GM19452 (cell line): ENCODE data around the gene FHDC1.

Experiments
- ATAC-seq: cut with Tn5 transposase; IDR thresholded peaks from one replicate; pipeline ENCODE4 v1.9.1; 2021; ENCODE audit not compliant: unreplicated experiment

FHDC1 gene

GRCh38 chr4:152936446-152937335, 568 bp downstream of the FHDC1 start:
- ATAC-seq = no peak

DNA sequence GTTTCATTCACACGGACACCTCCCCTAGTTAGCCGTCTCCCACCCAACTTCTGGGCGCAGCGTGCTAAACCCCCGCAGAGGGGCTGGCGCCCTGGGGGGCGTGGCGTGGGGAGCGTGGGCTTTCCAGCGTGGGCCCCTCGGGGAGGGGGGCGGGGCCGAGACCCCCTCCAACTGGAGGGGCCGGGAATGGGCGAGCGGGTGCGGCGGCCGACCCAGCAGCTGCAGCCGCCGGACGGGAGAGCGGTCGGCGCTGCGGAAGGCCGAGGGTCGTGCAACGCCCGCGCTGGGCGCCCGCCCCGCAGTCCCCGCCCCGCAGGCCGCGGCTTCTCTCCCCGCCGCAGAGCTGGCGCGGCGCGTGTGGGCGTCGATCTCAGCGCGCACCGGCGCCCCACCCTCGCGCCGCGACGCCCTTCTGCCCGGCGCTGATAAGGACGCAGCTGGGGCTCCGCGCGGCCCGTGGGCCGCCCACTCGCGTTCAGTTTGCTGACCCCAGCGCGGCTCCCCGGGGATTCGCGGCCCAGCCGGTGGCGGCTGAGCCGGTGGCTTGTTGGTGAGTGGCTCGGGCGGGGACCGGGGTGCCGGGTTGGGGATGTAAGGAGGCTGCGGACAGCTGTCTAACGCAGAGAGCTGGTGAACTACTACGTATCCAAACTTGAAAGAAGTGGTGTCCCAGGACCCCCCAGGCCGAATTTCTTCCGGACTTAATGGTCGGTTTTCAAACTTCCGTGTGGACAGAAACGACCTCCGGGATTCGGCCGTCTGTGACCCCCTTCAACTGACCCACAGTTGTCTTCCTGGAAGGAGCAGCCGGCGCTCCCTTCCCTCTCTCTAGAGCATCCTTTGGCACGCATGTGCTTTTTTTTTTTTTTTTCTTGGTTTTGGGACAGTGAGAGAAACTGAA, 1.5 kb downstream of the FHDC1 start:
- no peak for ATAC-seq

- ATAC-seq = no peak
Observed at GRCh38 chr4:152938237-152938947, 2.3 kb downstream of the FHDC1 start.

DNA sequence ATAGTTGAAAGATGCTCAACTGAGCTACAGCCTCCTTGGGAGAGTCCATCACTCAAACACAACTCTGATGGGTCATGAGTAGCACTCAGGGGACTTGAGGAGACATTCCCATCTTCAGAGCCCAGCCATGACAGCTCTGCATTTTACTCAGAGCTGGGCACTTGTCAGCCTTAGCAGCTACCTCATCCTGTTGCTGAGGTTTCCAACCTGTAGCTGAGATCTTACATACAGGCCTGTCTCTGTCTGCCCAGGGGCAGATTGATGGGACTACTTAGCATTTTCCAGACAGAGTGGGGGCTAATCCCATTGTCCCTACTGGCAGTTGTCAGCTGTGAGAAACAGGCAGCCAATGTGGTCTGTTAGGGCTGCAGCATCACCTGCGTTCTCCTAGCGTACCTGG, 3.5 kb downstream of the FHDC1 start:
- ATAC-seq = no peak

GRCh38 chr4:152940461-152940860, 4.3 kb downstream of the FHDC1 start:
- no peak for ATAC-seq

- no peak for ATAC-seq
Observed at GRCh38 chr4:152941411-152941810, 5.3 kb downstream of the FHDC1 start.

GRCh38 chr4:152942346-152942745, 6.2 kb downstream of the FHDC1 start:
- no peak for ATAC-seq

GRCh38 chr4:152943672-152944071, 7.5 kb downstream of the FHDC1 start:
- ATAC-seq = no peak

DNA sequence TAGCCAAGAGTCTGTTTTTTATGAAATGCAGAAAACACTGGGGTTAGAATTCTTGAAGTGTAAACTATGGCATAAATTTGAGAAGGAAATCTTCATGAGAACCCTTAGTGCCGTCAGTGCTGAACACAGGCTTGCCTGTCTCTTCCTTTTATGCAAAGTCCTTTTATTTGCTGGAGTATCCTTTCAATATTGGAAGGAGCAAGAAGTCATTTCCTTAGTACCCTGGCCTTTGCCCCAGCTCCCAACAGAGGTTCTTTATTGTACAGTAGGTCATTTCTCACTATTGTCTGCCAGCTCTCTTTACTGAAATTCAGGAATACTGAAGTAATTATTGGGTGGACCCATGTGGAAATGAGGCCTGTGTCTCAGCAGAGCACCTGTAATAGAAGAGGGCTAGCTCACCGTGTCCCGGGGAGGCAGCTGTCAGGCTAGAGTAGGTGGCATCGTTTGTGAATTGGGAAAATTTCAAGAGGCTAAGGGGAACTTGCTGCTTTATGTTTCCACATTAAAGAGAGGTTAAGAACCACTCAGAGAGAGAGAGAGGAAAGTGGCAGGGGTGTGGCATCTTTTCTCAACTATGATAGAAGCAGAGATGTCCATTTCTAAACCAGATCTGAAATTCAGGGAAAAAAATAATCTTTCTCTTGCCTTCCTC, 8.7 kb downstream of the FHDC1 start:
- no peak for ATAC-seq

- no peak for ATAC-seq
Observed at GRCh38 chr4:152945639-152946038, 9.5 kb downstream of the FHDC1 start.

- no peak for ATAC-seq
Observed at GRCh38 chr4:152946446-152946845, 10.3 kb downstream of the FHDC1 start.

DNA sequence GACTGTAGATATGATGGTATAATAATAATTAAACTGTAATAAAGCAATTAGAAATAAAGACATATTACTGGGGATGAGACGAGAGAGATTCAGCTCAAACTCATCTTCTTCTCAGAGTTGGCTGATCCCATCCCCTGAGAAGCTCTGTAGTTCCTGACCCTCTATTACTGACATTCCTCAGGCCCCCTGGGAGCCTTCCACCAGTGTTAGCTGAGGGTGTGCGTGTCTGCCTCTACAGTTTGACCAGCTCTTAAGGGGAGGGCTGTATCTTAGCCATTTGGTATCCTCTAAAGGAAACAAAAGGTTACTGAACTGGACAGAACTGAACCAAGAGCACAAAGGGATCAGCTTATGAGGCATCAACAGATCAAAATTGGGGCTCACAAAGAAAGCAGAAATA, 11.2 kb downstream of the FHDC1 start:
- no peak for ATAC-seq

GRCh38 chr4:152949930-152950329, 13.8 kb downstream of the FHDC1 start:
- ATAC-seq = no peak

DNA sequence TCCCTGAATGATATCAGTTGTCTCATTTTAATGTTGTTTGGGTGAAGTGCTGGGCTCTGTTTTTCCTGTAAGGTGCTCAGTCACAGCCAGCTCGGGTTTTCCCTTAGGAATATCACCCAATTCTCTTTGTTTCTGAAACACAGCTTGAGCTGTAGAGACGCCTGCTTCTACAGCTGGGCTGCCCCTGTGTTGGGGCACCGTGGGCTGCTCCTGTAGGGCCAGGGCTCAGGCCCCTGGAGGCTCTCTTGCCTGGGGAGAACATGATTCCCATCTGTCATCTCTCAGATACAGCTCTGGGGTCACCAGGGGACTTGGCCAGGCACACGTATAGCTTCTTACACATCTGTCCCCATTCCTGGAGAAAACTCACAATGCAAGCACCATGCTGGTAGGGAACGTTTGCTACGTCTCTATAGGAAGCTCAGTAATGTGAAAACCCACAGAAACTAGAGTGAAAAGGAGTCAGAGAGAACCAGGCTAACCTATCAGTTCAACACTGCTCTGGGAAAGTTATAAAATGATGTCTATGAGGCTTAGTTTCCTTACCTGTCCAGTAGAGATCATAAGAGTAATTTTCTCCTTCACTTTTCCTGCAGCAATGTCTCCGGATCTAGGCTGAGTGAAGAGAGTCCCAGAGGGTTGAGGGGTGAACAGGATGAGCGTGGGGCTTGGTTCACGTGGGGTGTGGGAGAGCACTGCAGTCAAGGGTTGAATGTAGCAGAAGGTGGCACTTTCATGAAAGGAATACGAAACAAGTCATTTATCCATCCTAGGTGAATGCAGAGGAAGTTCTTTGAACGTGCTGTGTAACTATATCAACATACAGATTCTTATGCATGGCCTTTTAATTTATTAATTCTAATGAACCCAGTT, 14.5 kb downstream of the FHDC1 start:
- ATAC-seq = no peak

- ATAC-seq = no peak
Observed at GRCh38 chr4:152951348-152951747, 15.2 kb downstream of the FHDC1 start.

- no peak for ATAC-seq
Observed at GRCh38 chr4:152953514-152953913, 17.4 kb downstream of the FHDC1 start.

DNA sequence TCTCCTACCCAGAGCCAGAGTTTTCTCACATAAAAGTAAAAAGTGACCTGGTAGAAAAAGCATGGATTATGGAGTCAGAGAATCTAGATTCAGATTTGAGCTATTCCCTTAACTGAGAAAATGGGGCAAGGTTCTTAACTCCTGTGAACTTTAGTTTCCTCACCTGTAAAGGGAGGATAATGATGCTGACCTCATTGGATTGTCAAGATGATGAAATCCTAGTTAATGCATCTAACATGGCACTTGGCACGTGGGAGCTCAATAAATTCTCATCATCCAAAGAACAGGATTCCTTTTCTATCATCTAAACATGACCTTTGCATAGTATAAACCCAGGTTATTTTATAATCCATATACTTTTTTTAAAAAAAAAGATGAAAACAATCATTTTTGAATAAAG, 18.6 kb downstream of the FHDC1 start:
- ATAC-seq = no peak

DNA sequence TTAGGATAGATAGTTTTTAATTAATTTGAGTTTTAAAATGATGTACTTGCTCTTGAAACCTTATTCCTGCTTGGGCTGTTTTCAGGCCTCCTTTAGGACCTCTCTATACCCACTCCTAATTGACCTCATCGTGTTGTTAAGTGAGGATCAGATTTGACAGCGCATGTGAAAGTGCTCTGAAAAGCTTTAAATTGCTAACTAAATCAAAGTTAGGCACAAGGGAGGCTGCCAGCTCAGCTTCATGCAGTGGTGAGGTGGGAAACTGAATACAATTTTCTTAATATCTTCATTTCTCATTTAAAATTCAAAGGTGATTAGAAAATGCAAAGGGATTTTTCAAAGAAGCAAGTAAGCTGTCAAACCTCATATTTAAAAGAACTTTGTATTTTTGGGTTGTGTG, 20.0 kb downstream of the FHDC1 start:
- ATAC-seq = no peak

- no peak for ATAC-seq
Observed at GRCh38 chr4:152956650-152957436, 20.7 kb downstream of the FHDC1 start.
